ENCODE results near the gene SLC36A1.
A peak's percentile ranks its signal among the peaks of the same experiment; 100 is the strongest.
"Not testable (repeated sequence)": the region's sequence is repeated elsewhere in the genome, so short reads cannot be mapped to it uniquely, and the experiment has no call there.

SLC36A1 gene

DNA sequence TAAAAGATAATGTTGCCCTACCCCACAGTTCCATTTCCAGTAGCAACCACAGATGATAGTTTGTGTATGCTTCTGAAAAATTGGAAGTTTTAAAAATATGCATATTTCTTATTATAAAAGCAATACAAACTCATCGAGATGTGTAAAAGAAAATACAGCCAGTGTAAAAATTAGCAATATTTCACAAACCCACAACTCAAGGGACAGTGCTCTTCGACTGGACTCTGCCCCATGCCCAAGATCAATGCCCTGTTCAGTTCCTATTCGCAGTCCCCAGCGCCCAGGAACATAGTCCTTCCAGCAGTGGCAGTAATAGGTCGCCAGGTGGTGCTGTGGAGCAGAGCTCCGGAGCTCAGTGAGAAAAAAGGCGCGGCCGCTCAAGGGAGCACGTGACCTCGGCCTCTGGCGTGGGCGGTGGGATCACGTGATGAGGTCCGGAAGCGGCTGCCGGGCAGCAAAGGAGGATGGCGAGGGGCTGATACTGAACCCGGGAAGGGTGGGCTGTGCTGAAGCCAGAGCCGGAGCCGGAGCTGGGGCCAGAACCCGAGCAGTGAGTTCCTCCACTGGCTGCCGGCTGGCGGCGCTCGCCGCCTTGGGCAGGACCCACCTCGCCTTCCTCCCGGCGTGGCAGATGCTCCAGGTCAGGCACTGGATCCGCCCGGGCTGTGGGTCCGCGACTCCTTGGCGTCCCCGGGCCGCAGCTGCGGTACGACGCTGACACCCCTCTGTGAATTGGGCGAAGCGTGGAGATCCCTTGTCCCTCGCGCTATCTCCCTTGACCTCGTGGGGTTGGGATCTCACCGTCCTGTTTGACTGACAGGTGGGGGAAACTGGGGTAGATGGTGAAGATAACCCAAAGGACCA is at the start of gene SLC36A1:
SLC36A1 (plus strand) TSS at position 430 of the 864 bp plus-strand sequence. CDS start 11,190 bp downstream, outside the sequence.
- peak; percentile 98 for DNase-seq

DNA sequence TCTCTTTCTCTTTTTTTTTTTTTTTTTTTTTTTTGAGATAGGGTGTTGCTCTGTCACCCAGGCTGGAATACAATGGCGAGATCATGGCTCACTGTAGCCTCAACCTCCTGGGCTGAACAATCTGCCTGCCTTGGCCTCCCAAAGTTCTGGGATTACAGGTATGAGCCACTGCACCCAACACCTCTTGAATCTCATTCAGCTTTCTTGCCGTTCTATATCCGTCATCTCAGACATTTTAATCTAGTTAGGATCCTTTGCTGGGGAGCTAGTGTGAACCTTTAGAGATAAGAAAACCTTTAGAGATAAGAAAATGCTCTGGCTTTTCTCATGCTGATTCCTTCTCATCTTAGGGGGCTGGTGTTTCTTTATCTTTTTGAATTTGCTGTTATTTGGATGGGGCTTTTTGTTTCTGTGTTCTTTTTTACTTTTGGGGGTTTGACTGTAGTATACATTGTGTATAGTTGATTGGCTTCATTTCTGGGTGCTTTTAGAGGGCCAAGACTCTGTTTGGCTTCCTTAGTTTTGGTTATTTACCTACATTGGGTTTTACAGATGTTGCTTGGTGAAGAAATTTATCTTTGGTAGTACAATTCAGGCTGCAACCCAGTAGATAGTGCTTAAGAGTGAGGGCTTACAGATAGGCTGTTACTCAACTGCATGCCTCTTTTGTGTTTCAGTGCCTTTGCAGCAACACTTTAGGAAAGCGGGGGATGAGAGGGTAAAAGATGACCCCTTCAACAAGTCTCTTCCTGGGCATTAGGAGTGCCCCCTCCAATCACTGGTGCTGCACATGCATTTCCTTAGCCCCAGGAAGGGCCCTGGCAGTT is 41.9 kb upstream of the SLC36A1 start:
- DNase-seq, result no peak

DNA sequence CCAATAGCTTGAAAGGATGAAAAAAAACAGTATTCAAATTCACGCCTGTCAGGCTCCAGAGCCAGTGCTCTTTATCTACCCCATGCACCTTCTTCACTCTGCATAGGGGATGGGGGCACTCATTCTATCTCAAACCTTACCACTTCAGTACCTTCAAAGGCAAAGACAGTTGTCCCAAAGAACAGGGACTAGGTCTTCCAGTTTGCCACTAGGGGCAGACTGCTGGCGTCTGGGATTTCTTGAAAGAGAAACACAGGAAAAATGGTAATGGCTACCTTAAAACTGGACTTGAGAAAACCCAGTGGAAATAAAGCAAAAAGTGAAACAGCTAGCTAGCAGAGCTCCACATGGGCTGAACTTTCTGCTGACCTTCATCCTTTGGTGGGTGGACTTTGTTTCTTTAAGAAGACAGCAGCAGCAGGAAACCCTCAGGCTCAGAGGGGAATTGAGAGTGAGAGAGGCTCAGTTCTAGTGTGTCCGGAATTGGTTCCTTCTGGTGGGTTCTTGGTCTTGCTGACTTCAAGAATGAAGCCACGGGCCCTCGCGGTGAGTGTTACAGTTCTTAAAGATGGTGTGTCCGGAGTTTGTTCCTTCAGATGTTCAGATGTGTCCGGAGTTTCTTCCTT is 41.0 kb upstream of the SLC36A1 start:
- DNase-seq, result no peak

DNA sequence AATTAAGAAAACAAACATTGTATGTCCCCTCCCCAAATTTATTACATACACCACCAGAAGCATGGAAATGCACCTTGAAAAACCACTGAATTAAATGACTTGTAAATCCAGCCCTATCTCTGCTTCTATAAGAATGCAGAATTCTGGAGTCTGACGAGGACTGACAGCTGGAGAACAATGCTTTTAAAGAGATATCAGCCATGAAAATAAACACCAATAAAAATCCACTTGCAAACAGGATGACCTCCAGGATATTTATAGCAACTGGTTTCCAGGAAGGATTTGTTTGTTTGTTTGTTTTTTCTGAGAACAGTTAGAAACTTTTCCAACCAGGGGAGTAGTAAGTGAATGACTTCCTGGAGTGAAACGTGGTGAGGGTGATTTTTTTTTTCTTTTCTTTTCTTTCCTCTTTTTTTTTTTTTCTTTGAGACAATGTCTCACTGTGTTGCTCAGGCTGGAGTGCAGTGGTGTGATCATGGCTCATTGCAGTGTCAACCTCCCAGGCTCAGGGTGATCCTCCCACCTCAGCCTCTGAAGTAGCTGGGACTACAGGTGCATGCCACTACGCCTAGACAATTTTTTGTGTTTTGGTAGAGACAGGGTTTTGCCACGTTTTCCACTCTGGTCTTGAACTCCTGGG is 38.7 kb upstream of the SLC36A1 start:
- no peak for DNase-seq

DNA sequence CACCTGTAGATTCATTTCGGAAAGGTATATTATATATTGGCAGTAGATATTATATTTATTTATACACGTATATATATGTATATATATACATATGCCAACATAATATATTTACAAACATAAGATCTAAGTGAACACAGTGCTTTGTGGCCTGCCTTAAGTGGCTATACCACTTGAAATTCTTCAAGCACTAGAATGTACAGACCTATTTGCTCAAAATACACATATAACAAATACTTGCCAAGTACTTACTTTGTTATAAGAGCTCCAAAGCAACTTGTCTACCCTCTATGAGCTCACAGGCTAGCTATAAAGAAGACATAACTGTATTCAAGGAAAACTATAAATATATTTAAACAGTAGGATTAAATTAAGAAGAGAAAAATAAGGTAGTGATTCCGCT is 33.6 kb upstream of the SLC36A1 start:
- no peak for DNase-seq

DNA sequence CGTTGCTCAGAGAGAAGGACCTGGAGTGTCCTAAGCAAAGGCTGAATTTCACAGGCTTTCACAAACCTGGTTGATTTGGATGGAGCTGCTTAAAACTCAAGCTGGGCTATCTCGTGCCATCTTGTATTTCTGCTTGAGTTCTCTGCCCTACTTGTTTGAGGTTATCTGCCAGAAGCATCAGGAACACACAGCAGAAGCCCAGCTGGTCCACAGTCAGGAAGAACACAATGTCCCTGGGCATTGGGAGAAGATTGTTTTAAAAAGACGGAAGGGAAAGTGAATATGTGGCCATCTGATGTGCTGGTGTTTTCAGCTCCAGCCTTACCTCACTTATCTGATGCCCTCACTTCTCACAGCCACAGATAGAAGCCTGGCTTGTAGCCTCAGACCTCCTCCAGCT is 32.9 kb upstream of the SLC36A1 start:
- no peak for DNase-seq

DNA sequence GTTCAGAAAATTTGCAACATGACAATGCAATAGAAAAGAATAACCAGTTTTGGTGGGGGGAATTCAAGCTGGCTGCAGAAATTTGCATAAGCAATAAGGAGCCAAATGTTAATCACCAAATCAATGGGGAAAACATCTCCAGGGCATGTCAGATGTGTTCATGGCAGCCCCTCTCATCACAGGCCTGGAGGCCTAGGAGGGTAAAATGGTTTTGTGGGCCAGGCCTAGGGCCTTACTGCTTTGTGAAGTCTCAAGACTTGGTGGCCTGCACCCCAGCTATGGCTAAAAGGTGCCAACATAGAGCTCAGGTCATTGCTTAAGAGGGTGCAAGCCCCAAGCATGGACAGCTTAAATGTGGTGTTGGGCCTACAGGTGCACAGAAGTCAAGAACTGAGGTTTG is 29.7 kb upstream of the SLC36A1 start:
- no peak for DNase-seq

DNA sequence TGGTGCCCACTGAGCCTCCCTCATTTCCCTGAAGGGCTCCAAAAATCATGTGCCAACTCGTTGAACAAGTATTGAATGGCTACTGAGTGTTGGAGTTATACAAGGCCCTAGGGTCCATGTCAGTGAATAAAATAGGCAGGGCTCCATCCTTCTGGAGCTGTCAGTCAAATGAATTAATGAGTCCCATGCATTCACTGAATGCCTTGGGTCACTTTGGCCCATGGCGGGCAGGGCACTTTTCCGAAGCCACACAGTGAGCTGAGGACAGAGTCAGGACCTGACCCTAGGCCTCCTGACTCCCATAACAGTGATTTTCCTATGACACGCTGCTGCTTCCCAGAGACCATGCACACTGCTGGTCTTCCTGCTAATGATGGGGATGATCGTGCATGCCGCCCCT is 27.3 kb upstream of the SLC36A1 start:
- DNase-seq, result no peak

DNA sequence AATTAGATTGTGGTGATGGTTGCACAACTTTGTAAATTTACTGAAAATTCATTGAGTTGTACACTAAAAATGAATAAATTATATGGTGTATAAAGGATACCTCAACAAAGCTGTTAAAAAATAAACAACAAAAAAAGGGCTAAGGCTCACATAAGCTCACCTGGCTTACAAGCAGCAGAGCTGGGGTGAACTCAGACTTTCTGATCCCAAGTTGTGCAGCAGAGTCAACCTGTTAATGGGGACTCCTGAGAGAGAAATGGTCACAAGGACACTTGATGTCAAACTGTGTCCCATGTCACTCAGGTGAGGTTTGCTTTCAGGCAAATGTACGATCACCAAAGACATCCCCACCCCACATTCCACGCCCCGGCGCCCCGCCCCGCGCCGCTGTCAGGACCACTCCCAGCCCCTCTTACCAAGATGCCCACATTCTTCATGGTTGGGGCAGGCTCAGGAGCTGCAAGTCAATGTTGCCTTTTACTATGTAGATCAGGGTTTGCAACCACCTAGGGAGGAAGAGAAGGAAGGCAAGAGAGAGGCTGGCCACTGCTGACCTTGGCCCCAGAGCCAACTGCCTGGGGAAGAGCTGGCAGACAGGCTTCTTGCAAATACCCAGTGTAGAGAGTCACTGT is 22.4 kb upstream of the SLC36A1 start:
- no peak for DNase-seq

DNA sequence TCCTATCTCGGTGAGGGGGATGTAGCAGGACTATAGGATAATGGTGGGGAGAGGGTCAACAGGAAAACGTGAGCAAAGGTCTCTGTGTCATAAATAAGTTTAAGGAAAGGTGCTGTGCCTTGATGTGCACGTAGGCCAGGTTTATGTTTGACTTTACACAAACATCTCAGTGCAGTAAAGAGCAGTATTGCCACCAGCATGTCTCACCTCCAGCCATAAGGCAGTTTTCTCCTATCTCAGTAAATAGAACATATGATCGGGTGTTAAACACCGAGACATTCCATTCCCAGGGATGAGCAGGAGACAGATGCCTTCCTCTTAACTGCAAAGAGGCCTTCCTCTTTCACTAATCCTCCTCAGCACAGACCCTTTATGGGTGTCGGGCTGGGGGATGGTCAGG is 21.1 kb upstream of the SLC36A1 start:
- not testable (repeated sequence) for DNase-seq

DNA sequence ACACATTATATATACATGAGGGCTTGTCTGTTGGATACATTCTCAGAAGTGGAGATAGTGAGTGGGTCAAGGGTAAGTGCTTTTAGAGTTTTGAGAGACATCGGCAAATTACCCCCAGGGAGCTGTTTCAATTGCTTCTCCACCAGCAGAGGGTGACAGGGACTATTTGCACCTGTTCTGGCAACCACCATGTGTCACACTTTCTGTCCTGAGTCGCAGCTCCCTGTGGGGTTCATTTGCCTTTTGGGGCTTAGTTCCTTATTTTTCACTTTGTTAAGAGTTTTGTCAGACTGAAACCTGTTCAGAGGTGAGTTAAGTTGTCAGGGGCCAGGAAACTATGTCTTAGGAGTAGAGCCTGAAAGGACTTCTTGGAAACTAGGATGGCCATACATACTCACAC is 20.1 kb upstream of the SLC36A1 start:
- peak; percentile 41 for DNase-seq

DNA sequence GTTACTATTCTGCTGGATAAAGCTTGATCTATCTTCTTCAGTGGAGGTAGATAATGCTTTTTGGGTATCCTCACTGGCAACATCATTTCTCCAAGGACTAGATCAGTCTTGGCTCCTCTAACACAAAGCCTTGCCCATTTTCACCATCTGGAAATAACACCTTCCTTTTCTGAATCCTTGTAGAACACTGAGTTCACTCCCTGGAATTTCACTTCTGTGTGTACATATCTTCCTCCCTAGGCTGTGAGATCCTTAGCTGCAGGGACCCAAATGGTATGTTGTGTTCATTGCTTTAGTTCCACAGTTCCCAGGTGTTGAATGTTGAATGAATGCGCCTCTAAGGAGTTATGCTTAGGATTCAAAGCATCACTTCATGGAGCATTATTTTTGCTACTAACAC is 16.7 kb upstream of the SLC36A1 start:
- no peak for DNase-seq

DNA sequence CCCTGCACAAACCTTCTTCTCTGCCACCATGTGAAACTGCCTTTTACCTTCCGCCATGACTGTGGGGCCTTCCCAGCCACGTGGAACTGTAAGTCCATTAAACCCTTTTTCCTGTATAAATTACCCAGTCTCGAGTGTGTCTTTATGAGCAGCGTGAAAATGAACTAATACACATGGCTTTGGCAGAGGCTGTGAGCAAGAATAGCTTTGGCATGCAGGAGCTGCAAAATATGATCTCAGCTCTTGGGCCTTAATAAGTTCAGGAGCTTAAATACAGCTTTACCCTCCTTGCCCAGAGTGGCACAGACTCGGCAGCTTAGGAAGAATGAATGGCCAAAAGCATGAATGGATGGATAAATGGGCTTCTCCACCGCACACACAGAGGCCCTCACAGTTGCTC is 15.7 kb upstream of the SLC36A1 start:
- no peak for DNase-seq

DNA sequence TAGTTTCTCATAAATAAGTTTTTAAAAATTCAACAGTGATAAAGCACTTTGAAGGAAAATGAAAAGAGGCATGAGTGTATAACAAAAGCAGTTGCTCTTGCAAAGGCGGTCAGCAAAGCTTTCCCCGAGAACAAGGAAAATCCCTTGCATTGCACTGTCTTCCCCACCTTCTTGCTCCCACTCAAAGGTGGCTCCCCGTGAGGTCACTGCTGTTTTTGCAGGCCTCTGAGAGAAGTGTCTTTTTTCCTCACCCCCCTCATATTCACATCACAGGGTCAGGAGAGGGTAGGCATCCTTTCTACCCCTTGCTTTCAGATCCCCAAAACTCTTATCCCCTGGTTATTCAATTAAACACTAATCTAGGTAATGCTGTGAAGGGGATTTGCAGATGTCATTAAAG is 15.2 kb upstream of the SLC36A1 start:
- DNase-seq, result no peak

DNA sequence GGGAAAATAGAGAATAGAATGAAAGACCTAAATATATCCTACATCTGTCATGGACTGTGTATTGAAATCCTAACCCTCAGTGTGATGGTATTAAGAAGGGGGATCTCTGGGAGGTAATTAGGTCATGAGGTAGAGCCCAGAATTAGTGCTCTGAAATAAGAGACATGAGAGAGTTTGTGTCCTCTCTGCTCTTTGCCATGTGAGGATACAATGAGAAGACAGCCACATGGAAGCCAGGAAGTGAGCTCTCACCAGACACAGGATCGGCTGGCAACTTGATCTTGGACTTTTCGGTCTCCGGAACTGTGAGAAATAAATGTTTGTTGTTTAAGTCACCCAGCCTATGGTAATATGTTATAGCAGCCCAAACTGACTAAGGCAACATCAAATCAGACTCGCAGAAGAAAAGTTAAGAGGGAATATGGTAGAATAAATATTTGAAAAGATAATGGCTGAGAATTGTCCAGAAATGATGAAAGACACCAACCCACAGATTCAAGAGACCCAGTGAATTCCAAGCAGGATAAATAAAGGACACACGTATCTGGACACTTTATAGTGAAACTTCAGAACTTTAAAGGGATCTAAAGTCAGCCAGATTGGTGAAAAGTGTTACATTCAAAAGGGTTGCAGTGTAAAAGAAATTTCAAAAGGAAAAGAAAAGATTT is 12.7 kb upstream of the SLC36A1 start:
- no peak for DNase-seq

DNA sequence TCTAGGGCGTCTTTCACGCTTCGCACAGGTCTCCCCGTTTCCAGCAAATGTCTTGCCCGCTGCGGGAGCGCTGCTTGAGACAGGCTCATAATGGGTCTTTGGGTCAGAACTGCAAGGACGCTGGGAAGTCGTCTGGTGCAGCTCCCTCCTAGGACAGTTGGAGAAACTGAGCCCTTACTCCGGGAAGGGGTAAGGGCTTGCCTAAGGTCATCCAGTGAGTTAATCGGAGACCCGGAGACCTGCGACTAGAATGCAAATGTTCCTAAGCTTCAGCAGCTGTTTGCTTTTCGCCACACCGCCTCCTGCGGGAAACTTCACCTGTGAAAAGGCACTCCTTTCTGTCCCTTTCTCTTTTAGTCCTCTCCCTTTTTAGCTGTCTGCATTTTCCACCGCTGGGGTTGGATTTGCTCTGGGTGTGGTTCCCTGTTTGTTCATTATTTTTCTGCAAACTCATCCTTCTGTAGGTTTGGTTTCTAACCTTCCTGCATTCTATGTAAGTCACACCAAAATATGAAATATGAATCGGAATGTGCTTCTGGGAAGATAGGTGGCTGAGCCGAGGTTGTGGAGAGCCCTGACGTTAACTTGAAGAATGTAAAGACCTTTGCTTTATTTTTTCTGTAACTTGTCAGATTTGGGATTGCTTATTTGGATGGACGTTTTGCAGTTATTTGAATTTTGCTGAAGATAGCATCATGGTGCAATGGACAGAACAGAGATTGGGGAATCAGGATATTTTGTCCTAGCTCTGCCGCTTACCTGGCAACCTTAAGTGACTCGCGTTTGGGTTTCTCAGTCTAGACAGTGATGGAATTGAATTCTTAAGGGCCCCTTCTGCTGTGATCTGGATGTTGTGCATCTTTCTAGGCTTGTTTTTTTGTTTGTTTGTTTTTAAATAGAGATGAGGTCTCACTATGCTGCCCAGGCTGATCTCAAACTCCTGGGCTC is 909 bp downstream of the SLC36A1 start:
- peak; percentile 21 for DNase-seq

DNA sequence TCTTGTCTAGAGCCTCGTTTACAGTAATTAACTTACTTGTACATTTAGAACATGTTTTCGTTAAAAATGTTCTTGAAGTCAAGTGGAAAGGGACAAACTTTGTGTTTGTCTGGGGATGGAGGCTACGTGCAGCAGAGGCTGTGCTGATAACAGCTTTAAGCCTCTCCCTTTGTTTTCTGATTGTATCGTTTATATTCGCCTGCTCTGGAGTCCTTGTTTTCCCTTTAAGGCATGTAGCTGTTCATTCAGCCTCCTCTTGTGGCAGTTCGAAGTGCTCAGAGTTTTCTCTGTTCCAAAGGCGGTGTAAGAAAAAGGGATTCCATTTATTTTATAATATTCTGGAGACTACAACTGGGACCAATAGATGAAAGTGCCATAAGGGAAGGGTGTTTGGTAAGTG is 1.9 kb downstream of the SLC36A1 start:
- no peak for DNase-seq

DNA sequence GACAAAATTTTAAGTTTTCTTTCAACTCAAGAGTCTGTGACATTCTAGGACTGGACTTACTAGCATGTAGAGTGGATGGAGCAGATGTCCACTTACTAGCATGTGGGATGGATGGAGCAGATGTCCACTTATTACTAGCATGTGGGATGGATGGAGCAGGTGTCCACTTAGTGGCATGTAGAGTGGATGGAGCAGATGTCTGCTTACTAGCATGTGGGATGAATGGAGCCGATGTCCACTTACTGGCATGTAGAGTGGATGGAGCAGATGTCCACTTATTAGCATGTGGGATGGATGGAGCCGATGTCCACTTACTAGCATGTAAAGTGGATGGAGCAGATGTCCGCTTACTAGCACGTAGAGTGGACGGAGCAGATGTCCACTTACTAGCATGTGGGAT is 2.4 kb downstream of the SLC36A1 start:
- no peak for DNase-seq

DNA sequence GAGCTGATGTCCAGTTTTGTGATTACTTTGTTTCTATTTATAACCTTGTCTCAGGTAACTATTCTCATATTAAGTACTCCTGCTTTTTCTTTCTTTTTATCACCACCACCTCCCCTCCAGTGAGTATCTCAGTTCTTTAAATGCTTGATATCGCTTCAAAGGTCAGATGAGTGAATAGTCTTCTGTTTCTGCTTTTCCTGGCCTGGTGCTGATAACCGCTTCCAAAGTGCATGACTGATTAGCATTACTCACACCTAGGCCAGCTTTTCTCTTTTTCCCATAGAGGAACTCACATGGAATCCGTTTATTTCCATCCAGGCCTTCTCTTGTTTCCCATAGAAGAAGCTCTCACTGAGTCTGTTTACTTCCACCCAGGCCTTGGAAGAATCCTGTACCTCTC is 3.2 kb downstream of the SLC36A1 start:
- DNase-seq, result no peak

DNA sequence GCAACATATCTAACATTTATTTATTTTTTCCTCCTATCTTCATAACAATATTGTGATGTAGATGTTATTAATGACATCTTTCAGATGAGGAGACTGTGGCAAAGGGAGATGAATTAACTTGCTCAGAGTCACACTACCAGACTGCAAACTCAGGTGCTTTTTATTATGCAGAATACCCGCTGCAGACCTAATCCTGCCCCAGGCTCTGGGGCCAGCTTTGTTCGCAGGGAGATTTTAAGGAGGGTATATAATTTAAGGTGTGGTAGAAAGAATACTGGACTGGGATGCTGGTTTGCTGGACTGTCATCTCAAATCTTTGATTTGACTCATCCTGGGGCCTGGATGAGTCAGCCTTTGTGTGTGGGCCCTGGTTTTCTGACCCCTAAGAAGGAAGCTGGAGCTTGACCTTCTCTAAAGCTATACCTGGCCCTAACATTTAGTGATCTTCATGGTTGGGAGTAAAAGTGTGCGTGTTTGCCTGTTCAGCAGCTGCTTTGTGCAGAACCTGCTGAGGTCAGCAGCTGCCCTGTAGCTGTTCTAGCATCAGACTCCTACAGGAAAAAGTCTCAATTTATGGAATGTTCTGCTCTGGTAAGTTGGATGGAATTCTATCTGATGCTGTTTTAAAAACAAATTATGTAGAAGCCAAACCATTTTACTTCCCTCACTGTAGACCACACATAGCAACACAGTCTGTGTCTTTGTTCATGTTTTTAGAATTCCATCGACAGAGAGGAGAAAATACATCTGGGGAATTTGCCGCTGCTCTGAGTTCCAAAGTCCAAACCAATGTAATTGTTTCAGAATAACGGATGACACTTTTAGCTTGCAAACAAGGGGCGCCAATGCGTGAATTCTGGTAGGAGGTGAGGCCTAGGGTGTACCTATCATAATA is 4.5 kb downstream of the SLC36A1 start:
- no peak for DNase-seq
